ENCODE measurements around the gene MARCKS. TPM values are rescaled to one million over a fixed set of nuclear protein-coding genes. Genes with fewer than 3 reads are reported as not detected.
A peak's percentile ranks its signal among the peaks of the same experiment; 100 is the strongest.

The MARCKS gene
- total and polyA plus RNA-seq, 2 of the 13 experiments (the other 11 are each of a cell fraction or from before 2014, with no cell fraction given): 30.5 to 39.5 TPM

GRCh38 chr6:113879186-113880096 lies 22.3 kb downstream of the MARCKS start (continued):
- TF ChIP-seq CTCF (CRISPR knock-in tag; IDR thresholded peaks at IDR 0.05): peak; percentile 87
- no peak for TF ChIP-seq SOX13 (IDR thresholded peaks at IDR 0.05)
- TF ChIP-seq SOX13 (CRISPR knock-in tag; conservative IDR thresholded peaks at IDR 0.05 in 1 of 2, IDR thresholded peaks at IDR 0.05 in 1 of 2): peak in 1 of 2 experiments; percentile 10; a peak in 1 of 4 replicates
- TF ChIP-seq SMC3 (IDR thresholded peaks at IDR 0.05; ENCODE audit: low read length): peak; percentile 89
- TF ChIP-seq MLX (CRISPR knock-in tag; IDR thresholded peaks at IDR 0.05): no peak
- 0 out of 2 replicates have a peak, but pooled peaks have one; percentile 19 for TF ChIP-seq ELF3 (CRISPR knock-in tag; IDR thresholded peaks at IDR 0.05)
- no peak for TF ChIP-seq PRMT3 (CRISPR knock-in tag; IDR thresholded peaks at IDR 0.05; ENCODE audit: borderline replicate concordance, low read depth)
- 0 out of 2 replicates have a peak, but pooled peaks have one; percentile 35 for TF ChIP-seq PPARG (CRISPR knock-in tag; conservative IDR thresholded peaks at IDR 0.05)
- peak; percentile 57; the same call in 1 of the 2 replicates for TF ChIP-seq SMAD3 (CRISPR knock-in tag; IDR thresholded peaks at IDR 0.05)
- peak in 1 of 2 experiments; percentile 29; a peak in 1 of 4 replicates for TF ChIP-seq HMGXB4 (CRISPR knock-in tag; IDR thresholded peaks at IDR 0.05; ENCODE audit: borderline replicate concordance in 1 of 2, low read depth in 1 of 2)
- 0 out of 2 replicates have a peak, but pooled peaks have one; percentile 33 for TF ChIP-seq GATAD2A (CRISPR knock-in tag; IDR thresholded peaks at IDR 0.05)
- TF ChIP-seq FOXA1 (IDR thresholded peaks at IDR 0.05): no peak
- peak; percentile 39 for TF ChIP-seq FOXA1 (CRISPR knock-in tag; IDR thresholded peaks at IDR 0.05)
- 0 out of 2 replicates have a peak, but pooled peaks have one; percentile 22 for TF ChIP-seq IRF2 (CRISPR knock-in tag; IDR thresholded peaks at IDR 0.05)
- TF ChIP-seq AHR (CRISPR knock-in tag; IDR thresholded peaks at IDR 0.05): no peak
- TF ChIP-seq STAG1 (CRISPR knock-in tag; IDR thresholded peaks at IDR 0.05): peak; percentile 97
- peak; percentile 48; the same call in 1 of the 2 replicates for TF ChIP-seq FOXA3 (CRISPR knock-in tag; IDR thresholded peaks at IDR 0.05)
- 0 out of 2 replicates have a peak, but pooled peaks have one; percentile 23 for TF ChIP-seq HOMEZ (CRISPR knock-in tag; IDR thresholded peaks at IDR 0.05; ENCODE audit: low read depth)
